ENCODE data around the gene CCAR1.
"Not testable (repeated sequence)": the region's sequence is repeated elsewhere in the genome, so short reads cannot be mapped to it uniquely, and the experiment has no call there.

Gene CCAR1

GRCh38 chr10:68759223-68759863 is 38.3 kb downstream of the CCAR1 start:
- H3K36me3 ChIP-seq (ENCODE audit: control insufficient read depth, low read length) = peaks cover 81% of the 10 kb centered on the region
- no peaks in the 10 kb centered on the region; the same call in 1 of the 2 replicates for H3F3A ChIP-seq (ENCODE audit: control insufficient read depth, insufficient read depth)
- H3K4me3 ChIP-seq (ENCODE audit: low read length) = no peak overlapping the region
- no peak overlapping the region for H3K4me2 ChIP-seq (ENCODE audit: low read length)
- no peaks in the 10 kb centered on the region for H3K79me2 ChIP-seq (ENCODE audit: control insufficient read depth, low read length)
- no peaks in the 10 kb centered on the region for H4K20me1 ChIP-seq (ENCODE audit: control insufficient read depth, insufficient read depth, low read depth, low read length)
- H3K27me3 ChIP-seq (ENCODE audit: control insufficient read depth, low read length) = no peaks in the 10 kb centered on the region
- no peaks in the 10 kb centered on the region for H3K9me2 ChIP-seq (replicated peaks; ENCODE audit: control insufficient read depth, low read length)
- no peaks in the 10 kb centered on the region for H3K9me3 ChIP-seq (ENCODE audit: control insufficient read depth, insufficient read depth, low read length)
- TF ChIP-seq, protein P1, sequence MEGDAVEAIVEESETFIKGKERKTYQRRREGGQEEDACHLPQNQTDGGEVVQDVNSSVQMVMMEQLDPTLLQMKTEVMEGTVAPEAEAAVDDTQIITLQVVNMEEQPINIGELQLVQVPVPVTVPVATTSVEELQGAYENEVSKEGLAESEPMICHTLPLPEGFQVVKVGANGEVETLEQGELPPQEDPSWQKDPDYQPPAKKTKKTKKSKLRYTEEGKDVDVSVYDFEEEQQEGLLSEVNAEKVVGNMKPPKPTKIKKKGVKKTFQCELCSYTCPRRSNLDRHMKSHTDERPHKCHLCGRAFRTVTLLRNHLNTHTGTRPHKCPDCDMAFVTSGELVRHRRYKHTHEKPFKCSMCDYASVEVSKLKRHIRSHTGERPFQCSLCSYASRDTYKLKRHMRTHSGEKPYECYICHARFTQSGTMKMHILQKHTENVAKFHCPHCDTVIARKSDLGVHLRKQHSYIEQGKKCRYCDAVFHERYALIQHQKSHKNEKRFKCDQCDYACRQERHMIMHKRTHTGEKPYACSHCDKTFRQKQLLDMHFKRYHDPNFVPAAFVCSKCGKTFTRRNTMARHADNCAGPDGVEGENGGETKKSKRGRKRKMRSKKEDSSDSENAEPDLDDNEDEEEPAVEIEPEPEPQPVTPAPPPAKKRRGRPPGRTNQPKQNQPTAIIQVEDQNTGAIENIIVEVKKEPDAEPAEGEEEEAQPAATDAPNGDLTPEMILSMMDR (IDR thresholded peaks at IDR 0.05; ENCODE audit: low read depth, low read length, poor library complexity, severe bottlenecking) = no peak
- no peak for TF ChIP-seq EZH2phosphoT487 (IDR thresholded peaks at IDR 0.05; ENCODE audit: borderline replicate concordance, low read length)
- no peaks in the 10 kb centered on the region for H3K4me1 ChIP-seq (ENCODE audit: control insufficient read depth, low read length)
- H3K27ac ChIP-seq (ENCODE audit: low read depth, low read length) = no peak overlapping the region

DNA sequence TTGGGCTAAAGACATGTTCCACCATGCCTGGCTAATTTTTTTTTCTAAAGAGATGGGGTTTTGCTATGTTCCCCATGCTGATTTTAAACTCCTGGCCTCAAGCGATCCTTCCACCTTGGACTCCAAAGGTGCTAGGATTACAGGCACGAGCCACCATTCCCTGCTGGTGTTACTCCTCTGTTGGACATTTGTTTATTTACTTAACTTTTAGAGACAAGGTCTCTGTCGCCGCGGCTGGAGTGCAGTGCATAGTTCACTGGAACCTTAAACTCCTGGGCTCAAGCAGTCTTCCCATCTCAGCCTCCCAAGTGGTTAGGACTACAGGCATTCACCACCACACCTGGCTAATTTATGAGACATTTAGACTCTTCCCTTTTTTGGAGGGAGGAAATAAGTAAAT is 38.9 kb downstream of the CCAR1 start:
- H3K9me3 ChIP-seq (ENCODE audit: control insufficient read depth, insufficient read depth, low read length) = no peaks in the 10 kb centered on the region
- peaks cover 81% of the 10 kb centered on the region for H3K36me3 ChIP-seq (ENCODE audit: control insufficient read depth, low read length)
- no peaks in the 10 kb centered on the region for H3K27me3 ChIP-seq (ENCODE audit: control insufficient read depth, low read length)
- H3K4me1 ChIP-seq (ENCODE audit: control insufficient read depth, low read length) = no peaks in the 10 kb centered on the region
- no peaks in the 10 kb centered on the region for H3K79me2 ChIP-seq (ENCODE audit: control insufficient read depth, low read length)
- H3K9me2 ChIP-seq (replicated peaks; ENCODE audit: control insufficient read depth, low read length) = no peaks in the 10 kb centered on the region
- TF ChIP-seq EZH2phosphoT487 (IDR thresholded peaks at IDR 0.05; ENCODE audit: borderline replicate concordance, low read length) = no peak
- TF ChIP-seq, protein P1 (IDR thresholded peaks at IDR 0.05; ENCODE audit: low read depth, low read length, poor library complexity, severe bottlenecking) = no peak
- H3K4me3 ChIP-seq (ENCODE audit: low read length) = no peak overlapping the region
- no peak overlapping the region for H3K27ac ChIP-seq (ENCODE audit: low read depth, low read length)
- peaks cover 3% of the 10 kb centered on the region; the same call in 1 of the 2 replicates for H3F3A ChIP-seq (ENCODE audit: control insufficient read depth, insufficient read depth)
- no peak overlapping the region for H3K4me2 ChIP-seq (ENCODE audit: low read length)
- H4K20me1 ChIP-seq (ENCODE audit: control insufficient read depth, insufficient read depth, low read depth, low read length) = no peaks in the 10 kb centered on the region

DNA sequence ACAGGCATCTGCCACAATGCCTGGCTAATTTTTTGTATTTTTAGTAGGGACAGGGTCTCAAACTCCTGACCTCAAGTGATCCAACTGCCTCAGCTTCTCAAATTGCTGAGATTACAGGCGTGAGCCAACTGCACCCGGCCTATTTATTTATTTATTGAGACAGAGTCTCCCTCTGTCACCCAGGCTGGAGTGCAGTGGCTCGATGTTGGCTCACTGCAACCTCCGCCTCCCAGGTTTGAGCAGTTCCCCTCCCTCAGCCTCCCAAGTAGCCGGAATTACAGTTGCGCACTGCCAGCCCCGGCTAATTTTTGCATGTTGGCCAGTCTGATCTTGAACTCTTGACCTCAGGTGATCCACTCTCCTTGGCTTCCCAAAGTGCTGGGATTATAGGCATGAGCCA is 46.4 kb downstream of the CCAR1 start:
- H3K4me2 ChIP-seq (ENCODE audit: low read length); H3F3A ChIP-seq (ENCODE audit: control insufficient read depth, insufficient read depth); H3K4me1 ChIP-seq (ENCODE audit: control insufficient read depth, low read length); H3K27ac ChIP-seq (ENCODE audit: low read depth, low read length); H3K9me2 ChIP-seq (replicated peaks; ENCODE audit: control insufficient read depth, low read length); H3K79me2 ChIP-seq (ENCODE audit: control insufficient read depth, low read length); H4K20me1 ChIP-seq (ENCODE audit: control insufficient read depth, insufficient read depth, low read depth, low read length); H3K9me3 ChIP-seq (ENCODE audit: control insufficient read depth, insufficient read depth, low read length); H3K4me3 ChIP-seq (ENCODE audit: low read length); H3K27me3 ChIP-seq (ENCODE audit: control insufficient read depth, low read length): not testable (repeated sequence)
- peaks cover 83% of the 10 kb centered on the region for H3K36me3 ChIP-seq (ENCODE audit: control insufficient read depth, low read length)

GRCh38 chr10:68781613-68782574 is 60.9 kb downstream of the CCAR1 start:
- Histone ChIP-seq H3F3A (ENCODE audit: control insufficient read depth, insufficient read depth) (peaks cover 8% of the 10 kb centered on the region; the same call in 1 of the 2 replicates), H3K27ac (ENCODE audit: low read depth, low read length) (peak overlapping the region; percentile 53), H3K36me3 (ENCODE audit: control insufficient read depth, low read length) (peaks cover 83% of the 10 kb centered on the region), H3K4me2 (ENCODE audit: low read length) (peak overlapping the region; percentile 48), H3K9me3 (ENCODE audit: control insufficient read depth, insufficient read depth, low read length) (no peaks in the 10 kb centered on the region), H3K79me2 (ENCODE audit: control insufficient read depth, low read length) (no peaks in the 10 kb centered on the region), H4K20me1 (ENCODE audit: control insufficient read depth, insufficient read depth, low read depth, low read length) (no peaks in the 10 kb centered on the region), H3K4me1 (ENCODE audit: control insufficient read depth, low read length) (peaks cover 30% of the 10 kb centered on the region), H3K27me3 (ENCODE audit: control insufficient read depth, low read length) (no peaks in the 10 kb centered on the region), H3K4me3 (ENCODE audit: low read length) (no peak overlapping the region), H3K9me2 (replicated peaks; ENCODE audit: control insufficient read depth, low read length) (no peaks in the 10 kb centered on the region)
- TF ChIP-seq, protein P1 (IDR thresholded peaks at IDR 0.05; ENCODE audit: low read depth, low read length, poor library complexity, severe bottlenecking) = no peak
- no peak for TF ChIP-seq EZH2phosphoT487 (IDR thresholded peaks at IDR 0.05; ENCODE audit: borderline replicate concordance, low read length)
